GM12878 (cell line): Measurements from ENCODE around the gene FBXL5. TPM values are rescaled to one million over a fixed set of nuclear protein-coding genes. Genes with fewer than 3 reads are reported as not detected.

Experiments used
- ATAC-seq: fragments of 200-7000 bp; cut with Tn5 transposase; 3 replicates; pipeline ENCODE4 v1.9.1; 2020; ENCODE audit warnings: mild to moderate bottlenecking, moderate library complexity
- BruUV-seq: library from RNA; stranded (reverse); fragments of 400-500 nt; replicated peaks from 2 replicates; lab custom pipeline; 2021; lab: Mats Ljungman, UMichigan
- CTCF ChIA-PET: fragments of 300-600 bp; sonication (Branson Sonifier 250); formaldehyde crosslinking; extraction: SDS; loops from one replicate; lab custom pipeline; 2021; ENCODE audit warnings: inconsistent platforms; lab: Yijun Ruan, JAX
- POLR2A ChIA-PET: fragments of 350-600 bp; formaldehyde crosslinking; extraction: SDS; loops from one replicate; lab custom pipeline; 2021; ENCODE audit warnings: inconsistent platforms; lab: Charles Lee
- RAD21 ChIA-PET: fragments of 300-600 bp; sonication (Branson Sonifier 250); formaldehyde crosslinking; loops from one replicate; lab custom pipeline; 2023; ENCODE audit warnings: antibody characterized with exemption; ENCODE audit not compliant: unreplicated experiment; lab: Charles Lee
- SMC1A ChIA-PET: fragments of 300-600 bp; sonication (Branson Sonifier 250); formaldehyde crosslinking; loops from one replicate; lab custom pipeline; 2023; ENCODE audit not compliant: unreplicated experiment, uncharacterized antibody; lab: Charles Lee
- DNase-seq: peaks from one replicate; pipeline ENCODE4 v3.0.0-alpha.2; 2011; ENCODE audit warnings: low read depth, low spot score
- FAIRE-seq: peaks from 3 replicates; lab custom pipeline; 2011; peaks lifted over from hg19 to GRCh38; lab: Jason Lieb, UNC
- H2AFZ ChIP-seq: 2 replicates; pipeline ENCODE4 v1.6.0; 2011; ENCODE audit warnings: low read depth, low read length, control low read depth; ENCODE audit not compliant: control insufficient read depth
- H3K27ac ChIP-seq: 2 replicates; pipeline ENCODE4 v1.5.1; 2011; ENCODE audit warnings: control low read depth; ENCODE audit not compliant: control insufficient read depth, insufficient read depth
- H3K27me3 ChIP-seq, 2 experiments: replicated peaks in 1 of 2; 2 replicates each; pipeline versions ENCODE4 v1.6.0 to v1.6.1; 2011; ENCODE audit warnings: low read length in 1 of 2; ENCODE audit not compliant: control insufficient read depth in 2 of 2, insufficient read depth in 2 of 2
- H3K36me3 ChIP-seq, 2 experiments: 2 replicates each; pipeline ENCODE4 v1.5.1; 2011; ENCODE audit warnings: low read length in 1 of 2; ENCODE audit not compliant: control insufficient read depth in 2 of 2, insufficient read depth in 2 of 2
- H3K4me1 ChIP-seq: 2 replicates; pipeline ENCODE4 v1.6.1; 2011; ENCODE audit warnings: mild to moderate bottlenecking, low read length, moderate library complexity, mixed read lengths; ENCODE audit not compliant: control insufficient read depth, insufficient read depth
- H3K4me2 ChIP-seq: 2 replicates; pipeline ENCODE4 v1.6.0; 2011; ENCODE audit warnings: control low read depth; ENCODE audit not compliant: control insufficient read depth, insufficient read depth
- H3K4me3 ChIP-seq: fragments of 200-600 bp; sonication (generic); 2 replicates; pipeline ENCODE4 v1.5.1; 2016
- H3K79me2 ChIP-seq: 2 replicates; pipeline ENCODE4 v1.6.0; 2011; ENCODE audit warnings: low read length; ENCODE audit not compliant: control insufficient read depth, insufficient read depth
- H3K9ac ChIP-seq: 2 replicates; pipeline ENCODE4 v1.8.0; 2011; ENCODE audit warnings: low read length, control low read depth, mixed read lengths; ENCODE audit not compliant: control insufficient read depth, insufficient read depth
- H3K9me3 ChIP-seq: replicated peaks from 3 replicates; pipeline ENCODE4 v1.5.1; 2011; ENCODE audit warnings: mild to moderate bottlenecking, low read length; ENCODE audit not compliant: control insufficient read depth, insufficient read depth
- H4K20me1 ChIP-seq: 2 replicates; pipeline ENCODE4 v1.6.0; 2011; ENCODE audit not compliant: control insufficient read depth, insufficient read depth
- CBFB ChIP-seq: IDR thresholded peaks from 2 replicates; pipeline ENCODE4 v1.6.1; 2016; ENCODE audit warnings: antibody characterized with exemption, low read depth
- IKZF2 ChIP-seq, 2 experiments: fragments of 450-650 bp; IDR thresholded peaks; 2 replicates each; pipeline ENCODE4 v1.6.1; 2017; ENCODE audit warnings: mild to moderate bottlenecking in 2 of 2, moderate library complexity in 2 of 2
- MXI1 ChIP-seq: fragments of 150-350 bp; IDR thresholded peaks from 2 replicates; pipeline ENCODE4 v1.6.1; 2011; ENCODE audit warnings: low read depth, mild to moderate bottlenecking, inconsistent platforms, low read length, improper control_type of control experiment
- RAD21 ChIP-seq: IDR thresholded peaks from 2 replicates; pipeline ENCODE4 v1.6.1; 2011; ENCODE audit warnings: mild to moderate bottlenecking, low read depth, low read length, moderate library complexity; ENCODE audit not compliant: insufficient read depth
- SUZ12 ChIP-seq: fragments of 200-600 bp; sonication (generic); IDR thresholded peaks from one replicate; pipeline ENCODE4 v1.6.1; 2018; ENCODE audit warnings: antibody characterized with exemption, mild to moderate bottlenecking; ENCODE audit not compliant: unreplicated experiment
- TCF12 ChIP-seq: IDR thresholded peaks from 2 replicates; pipeline ENCODE4 v1.6.1; 2011; ENCODE audit warnings: low read depth, mild to moderate bottlenecking, low read length
- WGBS: methylation state at CpG from one replicate; pipeline ENCODE4 v1.1.6; 2016; ENCODE audit warnings: low lambda C conversion rate; ENCODE audit not compliant: insufficient replicate concordance, insufficient coverage; ENCODE audit errors: missing lambda C conversion rate; 5-methylcytosine and 5-hydroxymethylcytosine counted together
- in situ Hi-C: fragments of 300-500 bp; cut with MboI; formaldehyde crosslinking; loops from 9 replicates; pipeline ENCODE4 v1.14.3; 2018; ENCODE audit warnings: mixed read lengths
- intact Hi-C: fragments of 100-400 bp; cut with micrococcal nuclease; formaldehyde crosslinking; loops from one replicate; pipeline ENCODE4 v1.14.2; 2022; ENCODE audit not compliant: unreplicated experiment
- polyA plus RNA-seq, 11 experiments: library from polyadenylated mRNA; depleted of rRNA in 4 of 11; unstranded in 6 of 11; stranded (reverse) in 5 of 11; fragments of >200 nt; fragmentation: Nextera tagmentation in 4 of 11; fragmentation: Illumina TruSeq in 1 of 11; extraction: Ambion mirVana in 4 of 11; extraction: Trizol in 1 of 11; gene quantifications; 1 replicate in 1 of 11; 2 replicates in 10 of 11; pipeline versions ENCODE4 v1.2.1 to v1.2.3, GENCODE V29; 2011 to 2016; ENCODE audit warnings: inconsistent platforms in 2 of 11, missing spikeins in 2 of 11, low read depth in 1 of 11
- total RNA-seq, 4 experiments: library from RNA; depleted of rRNA in 3 of 4; stranded (reverse); fragments of >200 nt in 3 of 4; fragmentation: Illumina TruSeq in 1 of 4; extraction: Trizol in 1 of 4; gene quantifications; 2 replicates each; pipeline versions ENCODE4 v1.2.1 to v1.2.3, GENCODE V29; 2013 to 2021
- TF ChIP-seq, protein P1 (sequence below), 3 experiments: IDR thresholded peaks in 2 of 3; conservative IDR thresholded peaks in 1 of 3; 2 replicates each; pipeline ENCODE4 v1.5.1; 2011; ENCODE audit warnings: low read depth in 3 of 3, low read length in 3 of 3, mild to moderate bottlenecking in 3 of 3, control low read depth in 2 of 3, moderate library complexity in 2 of 3, inconsistent platforms in 1 of 3, mixed read lengths in 1 of 3; ENCODE audit not compliant: control insufficient read depth in 2 of 3, insufficient read depth in 1 of 3; ENCODE audit errors: extremely low read depth in 1 of 3
- TF ChIP-seq, protein P2 (sequence below): fragments of 450-650 bp; IDR thresholded peaks from 2 replicates; pipeline ENCODE4 v1.6.1; 2016; ENCODE audit warnings: mild to moderate bottlenecking

Gene FBXL5
- total and polyA plus RNA-seq, 10 of the 15 experiments (the other 5 are each of a cell fraction or from before 2014, with no cell fraction given), result 10.1 to 46.2 (median 32.7) TPM

DNA sequence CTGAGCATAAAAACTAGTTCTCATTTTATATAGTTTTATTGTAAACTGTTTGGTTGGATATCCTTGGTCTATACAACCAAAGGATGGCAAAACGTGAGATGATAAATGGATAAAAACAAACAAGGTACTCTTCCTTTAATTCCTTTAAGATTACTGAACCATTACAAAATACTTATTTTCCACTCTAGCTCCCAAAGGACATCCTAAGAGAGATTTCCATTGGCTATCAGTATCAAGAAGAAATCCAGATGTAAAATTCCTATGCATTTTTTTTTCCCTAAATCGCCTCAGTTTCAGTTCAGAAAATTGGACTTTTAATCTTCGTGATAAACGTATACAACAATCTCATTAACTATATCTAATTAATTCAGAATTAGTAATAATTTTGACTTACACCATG, 2.3 kb downstream of the FBXL5 start:
- H3K4me3 ChIP-seq, result peak overlapping the region; percentile 84
- DNase-seq, result no peak
- ChIA-PET RAD21 (interaction anchor here (1.2 to 3.3 kb wide), 7 partner anchors 23 to 1998 kb away, joined by 3 to 15 read pairs (median 7); partner anchors contain the start of gene FAM200B), CTCF (interaction anchor here (0.7 to 4.7 kb wide), 12 partner anchors 16 to 1995 kb away, joined by 3 to 37 read pairs (median 11); partner anchors contain the start of gene FAM200B)
- in situ Hi-C loops, result loop anchor here (5.0 to 10.0 kb wide), 2 partner anchors 416 to 648 kb away; partner anchors contain the start of gene CPEB2
- H2AFZ ChIP-seq, result no peak overlapping the region
- H3K4me1 ChIP-seq, result peaks cover 29% of the 10 kb centered on the region
- peak overlapping the region; percentile 95 for H3K4me2 ChIP-seq
- TF ChIP-seq, protein P1, sequence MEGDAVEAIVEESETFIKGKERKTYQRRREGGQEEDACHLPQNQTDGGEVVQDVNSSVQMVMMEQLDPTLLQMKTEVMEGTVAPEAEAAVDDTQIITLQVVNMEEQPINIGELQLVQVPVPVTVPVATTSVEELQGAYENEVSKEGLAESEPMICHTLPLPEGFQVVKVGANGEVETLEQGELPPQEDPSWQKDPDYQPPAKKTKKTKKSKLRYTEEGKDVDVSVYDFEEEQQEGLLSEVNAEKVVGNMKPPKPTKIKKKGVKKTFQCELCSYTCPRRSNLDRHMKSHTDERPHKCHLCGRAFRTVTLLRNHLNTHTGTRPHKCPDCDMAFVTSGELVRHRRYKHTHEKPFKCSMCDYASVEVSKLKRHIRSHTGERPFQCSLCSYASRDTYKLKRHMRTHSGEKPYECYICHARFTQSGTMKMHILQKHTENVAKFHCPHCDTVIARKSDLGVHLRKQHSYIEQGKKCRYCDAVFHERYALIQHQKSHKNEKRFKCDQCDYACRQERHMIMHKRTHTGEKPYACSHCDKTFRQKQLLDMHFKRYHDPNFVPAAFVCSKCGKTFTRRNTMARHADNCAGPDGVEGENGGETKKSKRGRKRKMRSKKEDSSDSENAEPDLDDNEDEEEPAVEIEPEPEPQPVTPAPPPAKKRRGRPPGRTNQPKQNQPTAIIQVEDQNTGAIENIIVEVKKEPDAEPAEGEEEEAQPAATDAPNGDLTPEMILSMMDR (IDR thresholded peaks at IDR 0.05 in 2 of 3, conservative IDR thresholded peaks at IDR 0.05 in 1 of 3; ENCODE audit: control insufficient read depth in 2 of 3, extremely low read depth in 1 of 3, insufficient read depth in 1 of 3, low read depth in 3 of 3, low read length in 3 of 3), result no peak
- TF ChIP-seq RAD21 (no peak), MXI1 (no peak), TCF12 (no peak), CBFB (no peak), IKZF2 (IDR thresholded peaks at IDR 0.05) (no peak), SUZ12 (no peak)
- TF ChIP-seq, protein P2, sequence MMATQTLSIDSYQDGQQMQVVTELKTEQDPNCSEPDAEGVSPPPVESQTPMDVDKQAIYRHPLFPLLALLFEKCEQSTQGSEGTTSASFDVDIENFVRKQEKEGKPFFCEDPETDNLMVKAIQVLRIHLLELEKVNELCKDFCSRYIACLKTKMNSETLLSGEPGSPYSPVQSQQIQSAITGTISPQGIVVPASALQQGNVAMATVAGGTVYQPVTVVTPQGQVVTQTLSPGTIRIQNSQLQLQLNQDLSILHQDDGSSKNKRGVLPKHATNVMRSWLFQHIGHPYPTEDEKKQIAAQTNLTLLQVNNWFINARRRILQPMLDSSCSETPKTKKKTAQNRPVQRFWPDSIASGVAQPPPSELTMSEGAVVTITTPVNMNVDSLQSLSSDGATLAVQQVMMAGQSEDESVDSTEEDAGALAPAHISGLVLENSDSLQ, result no peak
- TF ChIP-seq, all 136 proteins: peak for 0
- Histone ChIP-seq H3K79me2 (peaks cover 69% of the 10 kb centered on the region), H3K27ac (peak overlapping the region; percentile 95; the same call in 1 of the 2 replicates), H3K36me3 (no peaks in the 10 kb centered on the region), H3K9me3 (no peaks in the 10 kb centered on the region), H4K20me1 (no peaks in the 10 kb centered on the region), H3K27me3 (no peaks in the 10 kb centered on the region), H3K9ac (peak overlapping the region; percentile 89)
- 96% methylated on average over 4 of the region's 4 CpGs for WGBS
- SMC1A ChIA-PET, result interaction anchor here (0.9 to 4.0 kb wide), 11 partner anchors 14 to 416 kb away, joined by 3 to 34 read pairs (median 5); partner anchors contain the start of gene FAM200B
- BruUV-seq, result no TSS peak
- intact Hi-C loops, result loop anchor here (5.0 to 10.0 kb wide), 3 partner anchors 122 to 1488 kb away; partner anchors contain the start of genes CD38 and CPEB2
- ATAC-seq (no peak), FAIRE-seq (no peak)
- POLR2A ChIA-PET, result interaction anchor here (2.7 kb wide), 1 partner anchor 29 kb away, joined by 11 read pairs; the partner anchor contains the start of gene FAM200B
